C4-2B (cell line): ENCODE data around the gene ADGRB3.

Experiments
- ZFX ChIP-seq: fragments of 450-650 bp; IDR thresholded peaks from 2 replicates; pipeline ENCODE4 v1.6.1; 2017
- TF ChIP-seq, protein P1 (sequence below): fragments of 450-650 bp; conservative IDR thresholded peaks from 2 replicates; pipeline ENCODE4 v1.5.1; 2017; ENCODE audit warnings: mild to moderate bottlenecking

DNA sequence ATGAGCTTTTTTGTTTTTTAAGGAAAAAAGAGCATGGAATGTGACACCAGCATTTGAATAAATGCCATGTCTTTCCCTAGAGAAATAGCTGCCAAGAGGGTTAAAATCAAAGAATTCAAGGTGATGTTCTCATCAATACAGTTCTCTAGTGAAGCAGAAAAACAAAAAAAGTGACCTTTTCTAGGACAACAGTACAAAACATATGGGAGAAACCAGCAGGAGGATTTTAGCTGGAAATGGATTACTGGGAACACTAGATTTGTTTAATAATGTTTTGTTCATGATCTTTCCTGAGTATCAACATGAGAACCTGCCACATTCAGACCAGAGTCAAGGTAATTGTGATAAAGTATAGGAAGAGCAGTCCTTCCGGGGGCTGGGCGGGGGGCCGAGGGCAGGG, 789.5 kb downstream of the ADGRB3 start:
- TF ChIP-seq, protein P1, sequence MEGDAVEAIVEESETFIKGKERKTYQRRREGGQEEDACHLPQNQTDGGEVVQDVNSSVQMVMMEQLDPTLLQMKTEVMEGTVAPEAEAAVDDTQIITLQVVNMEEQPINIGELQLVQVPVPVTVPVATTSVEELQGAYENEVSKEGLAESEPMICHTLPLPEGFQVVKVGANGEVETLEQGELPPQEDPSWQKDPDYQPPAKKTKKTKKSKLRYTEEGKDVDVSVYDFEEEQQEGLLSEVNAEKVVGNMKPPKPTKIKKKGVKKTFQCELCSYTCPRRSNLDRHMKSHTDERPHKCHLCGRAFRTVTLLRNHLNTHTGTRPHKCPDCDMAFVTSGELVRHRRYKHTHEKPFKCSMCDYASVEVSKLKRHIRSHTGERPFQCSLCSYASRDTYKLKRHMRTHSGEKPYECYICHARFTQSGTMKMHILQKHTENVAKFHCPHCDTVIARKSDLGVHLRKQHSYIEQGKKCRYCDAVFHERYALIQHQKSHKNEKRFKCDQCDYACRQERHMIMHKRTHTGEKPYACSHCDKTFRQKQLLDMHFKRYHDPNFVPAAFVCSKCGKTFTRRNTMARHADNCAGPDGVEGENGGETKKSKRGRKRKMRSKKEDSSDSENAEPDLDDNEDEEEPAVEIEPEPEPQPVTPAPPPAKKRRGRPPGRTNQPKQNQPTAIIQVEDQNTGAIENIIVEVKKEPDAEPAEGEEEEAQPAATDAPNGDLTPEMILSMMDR, result no peak
- no peak for TF ChIP-seq ZFX
